PC-3 (cell line): Measurements from ENCODE around the gene BLCAP.

Source experiments
- CTCF ChIP-seq: fragments of 300-600 bp; sonication (generic); conservative IDR thresholded peaks from 2 replicates; pipeline ENCODE4 v1.5.1; 2017; ENCODE audit warnings: antibody characterized with exemption, low read depth, mild to moderate bottlenecking, low read length
- EZH2 ChIP-seq: fragments of 300-600 bp; sonication (generic); IDR thresholded peaks from one replicate; pipeline ENCODE4 v1.6.1; 2017; ENCODE audit warnings: antibody characterized with exemption, mild to moderate bottlenecking, low read length; ENCODE audit not compliant: unreplicated experiment
- EZH2phosphoT487 ChIP-seq: fragments of 300-600 bp; sonication (generic); IDR thresholded peaks from 2 replicates; pipeline ENCODE4 v1.6.1; 2018; ENCODE audit warnings: mild to moderate bottlenecking, antibody characterized with exemption, low read length, borderline replicate concordance

- TF ChIP-seq CTCF (no peak), EZH2 (no peak), EZH2phosphoT487 (no peak)
These were observed 34.7 kb downstream of the BLCAP start for GRCh38 chr20:37492945-37493344.
